Measurements from ENCODE around the gene DRD1.

DRD1 gene

DNA sequence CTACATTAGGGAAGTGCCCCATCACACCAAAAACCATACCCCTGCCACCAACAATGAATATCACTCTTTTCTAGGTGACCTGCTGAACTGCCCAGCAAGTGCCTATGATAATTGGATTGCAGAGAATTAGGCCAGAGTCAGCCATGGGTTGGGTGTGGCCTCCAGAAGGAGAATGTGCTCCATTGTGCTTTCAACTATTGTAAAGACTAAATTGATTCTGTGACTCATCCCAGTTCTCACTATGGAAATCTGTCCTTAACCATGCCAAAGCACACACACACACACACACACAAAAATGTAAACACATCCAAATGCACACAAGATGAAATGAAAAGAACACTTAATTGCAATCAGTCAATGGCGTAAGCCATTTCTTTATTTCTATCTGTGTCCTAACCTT lies 25.7 kb downstream of the DRD1 start:
- TF ChIP-seq GATA3 (IDR thresholded peaks at IDR 0.05; ENCODE audit: low read depth, low read length) (no peak), GATA2 (IDR thresholded peaks at IDR 0.05; ENCODE audit: low read depth, low read length) (no peak)

DNA sequence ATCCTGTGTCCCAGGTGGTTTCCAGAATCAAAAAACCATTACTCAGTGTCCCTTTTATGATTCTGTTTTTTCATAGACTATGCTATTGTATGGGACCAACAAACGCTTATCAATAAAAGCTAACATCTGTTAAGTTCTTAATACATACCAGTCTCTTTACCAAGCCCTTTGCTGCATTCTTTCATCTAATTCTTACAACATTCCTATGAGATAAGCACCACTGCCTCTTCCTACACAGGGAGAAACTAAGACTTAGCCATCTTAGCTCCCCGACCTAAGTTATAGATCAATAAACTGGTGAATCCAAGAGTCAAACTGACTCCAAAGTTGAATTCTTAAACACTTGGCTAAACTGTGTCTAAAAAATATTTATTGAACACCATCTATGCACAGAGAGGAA lies 26.6 kb downstream of the DRD1 start:
- TF ChIP-seq GATA2 (IDR thresholded peaks at IDR 0.05; ENCODE audit: low read depth, low read length) (no peak), GATA3 (IDR thresholded peaks at IDR 0.05; ENCODE audit: low read depth, low read length) (no peak)

DNA sequence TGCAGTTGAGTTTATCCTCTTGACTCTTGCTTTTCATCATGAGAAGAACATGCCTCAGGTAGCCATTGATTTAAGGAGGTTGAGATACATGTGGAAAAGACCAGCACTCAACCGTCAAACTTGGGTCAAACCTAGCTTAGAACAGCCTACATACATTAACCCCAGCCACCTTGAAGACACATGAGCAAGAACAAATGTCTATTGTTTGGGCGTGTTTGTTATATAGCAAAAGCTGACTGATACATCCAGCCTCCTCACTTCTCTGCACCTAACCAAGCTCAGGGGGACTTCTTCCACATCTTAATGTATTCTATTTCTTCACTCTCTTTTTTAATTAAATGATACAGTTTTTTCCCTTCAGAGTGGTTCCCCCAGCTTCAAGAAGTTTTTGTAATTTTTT lies 28.7 kb downstream of the DRD1 start:
- no peak for TF ChIP-seq GATA3 (IDR thresholded peaks at IDR 0.05; ENCODE audit: low read depth, low read length)
- TF ChIP-seq GATA2 (IDR thresholded peaks at IDR 0.05; ENCODE audit: low read depth, low read length) = no peak

DNA sequence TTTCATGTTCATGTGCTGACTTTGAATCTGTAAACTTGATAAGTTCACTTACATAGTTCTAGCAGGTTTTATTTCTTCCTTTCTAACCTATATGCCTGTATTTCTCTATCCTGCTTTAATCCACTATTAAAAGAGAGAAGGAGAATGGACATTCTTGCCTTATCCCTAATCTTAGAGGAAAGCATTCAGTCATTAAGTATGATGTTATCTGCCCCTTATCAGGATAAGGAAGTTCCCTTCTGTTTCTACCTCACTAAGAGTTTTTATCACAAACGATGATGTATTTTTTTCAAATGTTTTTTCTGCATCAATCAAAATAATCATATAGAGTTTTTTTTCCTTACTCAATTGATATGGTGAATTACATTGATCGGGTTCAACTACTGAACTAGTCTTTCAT lies 33.1 kb downstream of the DRD1 start:
- TF ChIP-seq GATA2 (IDR thresholded peaks at IDR 0.05; ENCODE audit: low read depth, low read length) (no peak), GATA3 (IDR thresholded peaks at IDR 0.05; ENCODE audit: low read depth, low read length) (no peak)

GRCh38 chr5:175406300-175406699 lies 37.7 kb downstream of the DRD1 start:
- TF ChIP-seq GATA3 (IDR thresholded peaks at IDR 0.05; ENCODE audit: low read depth, low read length) (no peak), GATA2 (IDR thresholded peaks at IDR 0.05; ENCODE audit: low read depth, low read length) (no peak)

DNA sequence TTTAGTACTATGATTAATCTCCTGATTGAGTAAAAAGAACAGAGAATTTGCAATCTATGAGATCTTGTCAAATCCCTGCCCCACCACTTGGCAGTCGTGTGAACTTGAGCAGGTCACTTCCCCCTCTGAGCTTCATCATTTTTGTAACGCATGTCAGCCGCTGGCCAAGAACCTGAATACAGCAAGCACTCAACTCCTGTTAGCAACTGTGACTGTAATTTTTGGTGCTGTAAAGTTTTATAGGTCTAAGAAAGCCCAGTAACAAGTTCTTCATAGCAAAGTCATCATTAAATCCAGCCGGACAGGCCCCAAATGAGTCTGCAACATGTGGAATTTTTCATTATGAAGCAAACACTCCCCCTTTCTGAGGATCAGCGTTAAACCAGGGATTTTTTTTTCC lies 49.4 kb downstream of the DRD1 start:
- TF ChIP-seq GATA2 (IDR thresholded peaks at IDR 0.05; ENCODE audit: low read depth, low read length) (no peak), GATA3 (IDR thresholded peaks at IDR 0.05; ENCODE audit: low read depth, low read length) (no peak)

DNA sequence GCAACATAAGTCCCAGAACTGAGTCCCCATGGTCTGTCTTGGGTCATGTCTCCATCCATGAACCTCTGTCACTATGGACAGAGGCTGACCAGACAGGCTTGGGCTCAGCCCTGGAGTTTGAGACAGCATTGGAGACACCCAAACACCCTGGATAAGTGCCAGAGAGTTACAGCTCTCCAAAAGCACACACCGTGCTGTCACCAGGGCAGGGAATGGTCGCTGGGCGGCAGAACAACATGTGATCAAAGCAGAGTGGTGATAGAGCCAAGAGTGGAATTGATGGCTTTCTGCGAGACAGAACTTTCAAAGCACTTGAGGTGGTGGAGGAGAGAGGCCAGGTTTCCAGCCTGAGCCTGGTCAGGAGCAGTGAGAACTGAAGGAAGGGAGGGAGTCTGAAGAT lies 50.1 kb downstream of the DRD1 start:
- TF ChIP-seq GATA2 (IDR thresholded peaks at IDR 0.05; ENCODE audit: low read depth, low read length) (no peak), GATA3 (IDR thresholded peaks at IDR 0.05; ENCODE audit: low read depth, low read length) (no peak)

DNA sequence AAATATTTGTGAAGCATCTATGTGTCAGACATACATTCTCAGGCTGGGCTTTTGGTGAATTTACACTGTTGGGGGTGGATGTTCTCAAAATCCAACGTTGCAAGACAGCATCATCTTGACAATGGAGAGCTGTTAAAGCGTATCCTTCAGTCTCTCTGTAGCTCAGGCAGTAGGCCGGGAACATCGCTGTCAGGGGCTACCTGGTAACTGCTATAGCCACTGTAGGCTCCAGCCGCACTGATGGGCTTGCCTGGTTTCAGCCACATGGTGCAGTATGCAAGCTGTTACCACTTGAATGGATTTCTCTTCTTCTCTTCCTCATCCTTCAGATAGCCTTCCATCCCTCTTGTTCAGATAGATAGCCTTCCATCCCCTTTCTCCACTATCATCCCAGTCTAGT lies 51.7 kb downstream of the DRD1 start:
- TF ChIP-seq GATA3 (IDR thresholded peaks at IDR 0.05; ENCODE audit: low read depth, low read length) (no peak), GATA2 (IDR thresholded peaks at IDR 0.05; ENCODE audit: low read depth, low read length) (no peak)

- TF ChIP-seq GATA3 (IDR thresholded peaks at IDR 0.05; ENCODE audit: low read depth, low read length) (no peak), GATA2 (IDR thresholded peaks at IDR 0.05; ENCODE audit: low read depth, low read length) (no peak)
These were observed 53.5 kb downstream of the DRD1 start for GRCh38 chr5:175390352-175391083.
